Measurements from ENCODE around the gene ATP8B1.

Gene ATP8B1

DNA sequence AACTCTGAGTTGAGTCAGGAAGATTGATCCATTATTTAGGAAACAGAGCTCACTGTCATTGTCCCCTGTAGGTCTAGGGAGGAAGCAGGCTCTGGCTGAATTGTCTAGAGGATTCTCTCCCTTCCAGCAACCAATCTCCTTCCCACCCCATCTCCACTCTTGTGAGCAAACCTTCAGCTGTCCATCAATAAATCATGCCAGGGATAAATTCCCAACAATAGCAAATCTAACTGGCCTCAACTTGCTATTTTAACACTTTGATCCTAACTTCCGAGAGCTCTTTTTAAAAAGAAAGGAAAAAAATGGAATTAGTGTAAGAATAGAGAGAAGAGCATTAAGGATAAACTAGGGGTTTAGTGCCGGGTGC is 53.5 kb downstream of the ATP8B1 start:
- Histone ChIP-seq H2AFZ (ENCODE audit: low read length) (no peak overlapping the region), H3F3A (ENCODE audit: low read depth) (no peaks in the 10 kb centered on the region), H3K27me3 (ENCODE audit: insufficient read depth, low read length, poor library complexity, severe bottlenecking) (no peaks in the 10 kb centered on the region), H3K9me2 (replicated peaks; ENCODE audit: low read depth, low read length) (no peaks in the 10 kb centered on the region), H3K4me3 (ENCODE audit: low read length, poor library complexity, severe bottlenecking) (no peak overlapping the region), H3K36me3 (ENCODE audit: insufficient read depth, low read length) (no peaks in the 10 kb centered on the region), H3K4me1 (ENCODE audit: insufficient read depth, low read length, poor library complexity, severe bottlenecking) (peaks cover 9% of the 10 kb centered on the region), H4K20me1 (ENCODE audit: insufficient read depth, low read length, poor library complexity, severe bottlenecking) (no peaks in the 10 kb centered on the region), H3K79me2 (ENCODE audit: insufficient read depth, low read length) (no peaks in the 10 kb centered on the region), H3K9me3 (ENCODE audit: insufficient read depth, low read depth, low read length) (no peaks in the 10 kb centered on the region), H3K4me2 (ENCODE audit: low read depth, low read length, poor library complexity, severe bottlenecking) (no peak overlapping the region), H3K9ac (ENCODE audit: low read depth, low read length, poor library complexity, severe bottlenecking) (no peak overlapping the region)
- no peak for TF ChIP-seq EZH2phosphoT487 (IDR thresholded peaks at IDR 0.05; ENCODE audit: borderline replicate concordance)
- TF ChIP-seq, protein P1, sequence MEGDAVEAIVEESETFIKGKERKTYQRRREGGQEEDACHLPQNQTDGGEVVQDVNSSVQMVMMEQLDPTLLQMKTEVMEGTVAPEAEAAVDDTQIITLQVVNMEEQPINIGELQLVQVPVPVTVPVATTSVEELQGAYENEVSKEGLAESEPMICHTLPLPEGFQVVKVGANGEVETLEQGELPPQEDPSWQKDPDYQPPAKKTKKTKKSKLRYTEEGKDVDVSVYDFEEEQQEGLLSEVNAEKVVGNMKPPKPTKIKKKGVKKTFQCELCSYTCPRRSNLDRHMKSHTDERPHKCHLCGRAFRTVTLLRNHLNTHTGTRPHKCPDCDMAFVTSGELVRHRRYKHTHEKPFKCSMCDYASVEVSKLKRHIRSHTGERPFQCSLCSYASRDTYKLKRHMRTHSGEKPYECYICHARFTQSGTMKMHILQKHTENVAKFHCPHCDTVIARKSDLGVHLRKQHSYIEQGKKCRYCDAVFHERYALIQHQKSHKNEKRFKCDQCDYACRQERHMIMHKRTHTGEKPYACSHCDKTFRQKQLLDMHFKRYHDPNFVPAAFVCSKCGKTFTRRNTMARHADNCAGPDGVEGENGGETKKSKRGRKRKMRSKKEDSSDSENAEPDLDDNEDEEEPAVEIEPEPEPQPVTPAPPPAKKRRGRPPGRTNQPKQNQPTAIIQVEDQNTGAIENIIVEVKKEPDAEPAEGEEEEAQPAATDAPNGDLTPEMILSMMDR (conservative IDR thresholded peaks at IDR 0.05; ENCODE audit: low read length): no peak

DNA sequence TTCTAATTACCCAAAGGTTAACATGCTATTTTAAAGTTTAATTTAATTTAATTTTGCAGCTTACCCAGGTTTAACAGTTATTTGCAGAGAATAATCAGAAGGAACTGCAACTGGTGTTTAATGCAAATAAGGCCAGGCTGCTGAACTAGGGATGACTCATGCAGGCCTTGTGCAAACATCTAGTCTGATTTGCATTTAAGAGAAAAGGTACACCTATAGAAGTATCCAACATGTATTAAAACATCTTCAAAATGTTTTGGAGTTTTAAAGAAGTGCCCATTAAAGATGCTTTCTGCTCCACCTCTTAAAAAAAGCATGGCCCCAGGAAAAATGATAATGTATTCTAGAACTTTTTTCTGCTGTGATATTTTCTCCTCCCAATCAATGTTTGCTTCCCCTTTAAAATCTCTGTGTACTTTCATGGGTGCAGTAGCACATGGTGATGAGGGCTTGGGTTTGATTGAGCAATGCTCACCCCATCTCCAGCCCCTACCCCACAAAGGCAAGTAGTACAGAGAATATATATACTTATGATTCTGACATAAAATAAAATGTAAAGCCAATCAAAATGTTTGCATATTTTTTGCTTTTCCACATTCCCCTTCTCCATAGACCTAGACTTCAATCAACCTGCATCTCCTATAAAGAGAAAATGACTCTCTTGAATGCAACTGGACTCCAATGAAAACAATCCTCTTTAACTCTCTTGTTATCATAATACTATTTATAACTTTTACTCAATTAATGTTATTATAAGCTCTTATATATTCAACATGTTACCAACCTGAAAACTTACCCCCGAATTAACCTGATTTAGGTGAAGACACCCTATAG is 54.1 kb downstream of the ATP8B1 start:
- H3K4me3 ChIP-seq (ENCODE audit: low read length, poor library complexity, severe bottlenecking): no peak overlapping the region
- no peaks in the 10 kb centered on the region for H3F3A ChIP-seq (ENCODE audit: low read depth)
- H3K9ac ChIP-seq (ENCODE audit: low read depth, low read length, poor library complexity, severe bottlenecking): no peak overlapping the region
- H2AFZ ChIP-seq (ENCODE audit: low read length): no peak overlapping the region
- H3K9me3 ChIP-seq (ENCODE audit: insufficient read depth, low read depth, low read length): no peaks in the 10 kb centered on the region
- no peaks in the 10 kb centered on the region for H3K9me2 ChIP-seq (replicated peaks; ENCODE audit: low read depth, low read length)
- H3K79me2 ChIP-seq (ENCODE audit: insufficient read depth, low read length): no peaks in the 10 kb centered on the region
- H3K4me1 ChIP-seq (ENCODE audit: insufficient read depth, low read length, poor library complexity, severe bottlenecking): peaks cover 9% of the 10 kb centered on the region
- H4K20me1 ChIP-seq (ENCODE audit: insufficient read depth, low read length, poor library complexity, severe bottlenecking): no peaks in the 10 kb centered on the region
- H3K4me2 ChIP-seq (ENCODE audit: low read depth, low read length, poor library complexity, severe bottlenecking): no peak overlapping the region
- H3K36me3 ChIP-seq (ENCODE audit: insufficient read depth, low read length): no peaks in the 10 kb centered on the region
- TF ChIP-seq, protein P1 (conservative IDR thresholded peaks at IDR 0.05; ENCODE audit: low read length): no peak
- no peak for TF ChIP-seq EZH2phosphoT487 (IDR thresholded peaks at IDR 0.05; ENCODE audit: borderline replicate concordance)
- H3K27me3 ChIP-seq (ENCODE audit: insufficient read depth, low read length, poor library complexity, severe bottlenecking): no peaks in the 10 kb centered on the region

DNA sequence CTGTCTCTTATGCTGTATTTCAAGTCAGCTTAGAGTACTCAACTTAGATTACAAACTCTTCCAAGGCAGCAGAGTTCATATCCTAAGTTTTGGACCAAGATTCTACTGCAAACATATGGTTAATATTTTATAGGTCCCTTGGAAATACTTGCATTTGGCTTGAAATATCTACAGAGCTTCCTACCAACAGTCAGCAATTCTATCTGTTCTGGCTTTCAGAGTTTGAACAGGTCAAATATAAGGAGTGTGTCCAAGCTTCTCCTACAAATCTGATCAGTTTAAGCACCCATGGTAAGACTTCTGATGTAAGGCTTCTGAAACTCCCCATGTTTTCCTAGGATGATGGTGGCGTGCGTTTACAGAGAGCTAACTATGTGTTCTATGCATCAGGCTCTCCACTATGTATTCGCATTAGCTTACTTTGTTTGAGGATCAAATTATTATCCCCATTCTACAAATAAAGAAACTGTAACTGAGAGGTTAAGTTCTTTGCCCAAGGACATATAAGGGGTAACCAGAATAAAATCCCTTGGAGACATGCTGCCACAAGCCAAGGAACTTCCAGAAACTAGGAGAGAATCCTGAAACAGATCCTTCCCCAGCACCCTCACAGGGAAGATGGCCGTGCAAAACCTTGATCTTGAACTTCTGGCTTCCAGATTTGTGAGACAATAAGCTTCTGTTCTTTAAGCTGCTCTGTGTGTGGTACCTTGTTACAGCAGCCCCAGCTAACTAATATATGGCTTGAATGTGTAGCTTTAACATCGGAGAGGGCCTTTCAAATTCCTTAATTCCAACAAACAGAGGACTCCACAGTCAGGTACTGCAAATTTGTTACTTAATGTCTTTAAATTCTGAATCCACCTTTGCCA is 55.1 kb downstream of the ATP8B1 start:
- H4K20me1 ChIP-seq (ENCODE audit: insufficient read depth, low read length, poor library complexity, severe bottlenecking): no peaks in the 10 kb centered on the region
- no peak overlapping the region for H3K4me3 ChIP-seq (ENCODE audit: low read length, poor library complexity, severe bottlenecking)
- TF ChIP-seq, protein P1 (conservative IDR thresholded peaks at IDR 0.05; ENCODE audit: low read length): no peak
- TF ChIP-seq EZH2phosphoT487 (IDR thresholded peaks at IDR 0.05; ENCODE audit: borderline replicate concordance): no peak
- H3K36me3 ChIP-seq (ENCODE audit: insufficient read depth, low read length): no peaks in the 10 kb centered on the region
- H2AFZ ChIP-seq (ENCODE audit: low read length): no peak overlapping the region
- H3K27me3 ChIP-seq (ENCODE audit: insufficient read depth, low read length, poor library complexity, severe bottlenecking): no peaks in the 10 kb centered on the region
- H3K4me1 ChIP-seq (ENCODE audit: insufficient read depth, low read length, poor library complexity, severe bottlenecking): peaks cover 7% of the 10 kb centered on the region
- no peak overlapping the region for H3K9ac ChIP-seq (ENCODE audit: low read depth, low read length, poor library complexity, severe bottlenecking)
- no peaks in the 10 kb centered on the region for H3F3A ChIP-seq (ENCODE audit: low read depth)
- no peaks in the 10 kb centered on the region for H3K9me2 ChIP-seq (replicated peaks; ENCODE audit: low read depth, low read length)
- H3K9me3 ChIP-seq (ENCODE audit: insufficient read depth, low read depth, low read length): no peaks in the 10 kb centered on the region
- no peaks in the 10 kb centered on the region for H3K79me2 ChIP-seq (ENCODE audit: insufficient read depth, low read length)
- no peak overlapping the region for H3K4me2 ChIP-seq (ENCODE audit: low read depth, low read length, poor library complexity, severe bottlenecking)

Data from Loucy (cell line).